ENCODE data around the gene PTPRCAP. TPM values are rescaled to one million over a fixed set of nuclear protein-coding genes. Genes with fewer than 3 reads are reported as not detected.

PTPRCAP gene
- total and polyA plus RNA-seq, 9 of the 15 experiments (the other 6 are each of a cell fraction or from before 2014, with no cell fraction given), result 0.22 to 2.0 (median 1.1) TPM; not detected in 4

DNA sequence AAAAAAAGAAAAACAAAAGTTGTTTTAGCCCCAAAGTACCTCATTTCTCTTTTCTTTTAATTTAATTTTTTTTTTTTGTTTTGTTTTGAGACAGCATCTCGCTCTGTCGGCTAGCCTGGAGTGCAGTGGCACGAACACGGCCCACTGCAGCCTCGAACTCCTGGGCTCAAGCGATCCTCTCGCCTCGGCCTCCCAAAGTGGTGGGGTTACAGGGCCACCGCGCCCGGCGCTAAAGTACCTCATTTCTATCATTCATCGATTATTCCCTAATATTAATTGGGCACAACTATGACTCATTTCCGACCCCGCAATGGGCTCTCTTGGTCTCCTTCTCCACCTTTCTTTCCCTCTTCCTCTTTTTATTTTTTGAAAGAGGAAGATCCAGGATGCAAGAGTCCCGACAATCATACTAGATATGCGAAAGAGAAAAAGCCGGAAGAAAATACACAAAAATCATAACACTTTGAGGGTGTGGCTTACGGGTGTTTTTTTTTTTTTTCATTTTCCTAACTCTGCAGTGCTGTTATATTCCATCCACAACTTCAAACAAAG lies 44.9 kb upstream of the PTPRCAP start:
- FAIRE-seq (no peak), ATAC-seq (peak; percentile 7), DNase-seq (ENCODE audit: extremely low read depth in 1 of 4, low spot score in 3 of 4) (no peak)
- peaks cover 31% of the 10 kb centered on the region for H3K79me2 ChIP-seq (ENCODE audit: control insufficient read depth, insufficient read depth, low read length)
- H4K20me1 ChIP-seq (replicated peaks; ENCODE audit: control insufficient read depth, insufficient read depth, low read length), result no peaks in the 10 kb centered on the region
- H3K9me3 ChIP-seq (replicated peaks; ENCODE audit: control insufficient read depth, insufficient read depth, low read depth, low read length), result no peaks in the 10 kb centered on the region
- 24% methylated on average over 19 of the region's 19 CpGs for WGBS (ENCODE audit: insufficient coverage, low coverage, missing lambda C conversion rate)
- no peaks in the 10 kb centered on the region for H3K9me1 ChIP-seq (ENCODE audit: control insufficient read depth, insufficient read depth, low read length)
- BruUV-seq (replicated peaks), result TSS peak; percentile 98
- peak overlapping the region; percentile 78 for H3K4me2 ChIP-seq (ENCODE audit: insufficient read depth, low read length)
- peaks cover 33 to 52% of the 10 kb centered on the region in 2 experiments for H3K4me1 ChIP-seq (replicated peaks in 1 of 2; ENCODE audit: control insufficient read depth in 2 of 2, insufficient read depth in 2 of 2, low read length in 2 of 2)
- H3K27ac ChIP-seq (ENCODE audit: extremely low read depth, low read depth, low read length), result peak overlapping the region; percentile 73
- intact Hi-C loops (cut with micrococcal nuclease), result loop anchor here (1.0 to 5.0 kb wide), 2 partner anchors 22 to 80 kb away; partner anchors contain the start of genes PPP1CA and TBC1D10C
- peak overlapping the region; percentile 49 for H3K4me3 ChIP-seq
- H3K36me3 ChIP-seq (ENCODE audit: control insufficient read depth, insufficient read depth, low read length), result peaks cover 3% of the 10 kb centered on the region; the same call in 1 of the 3 replicates
- H3K27me3 ChIP-seq (ENCODE audit: control insufficient read depth in 2 of 2, insufficient read depth in 2 of 2, low read length in 2 of 2), result no peaks in the 10 kb centered on the region
- in situ Hi-C loops (cut with MboI), result no loop called here
- peak overlapping the region; percentile 61 to 87 for H3K9ac ChIP-seq (ENCODE audit: insufficient read depth in 1 of 2, low read depth in 2 of 2, low read length in 2 of 2)
- ChIA-PET CTCF (ENCODE audit: low intra/inter-chr PET ratio) (interaction anchor here (0.7 kb wide), 1 partner anchor 446 kb away, joined by 3 read pairs; no protein-coding TSS in a partner anchor), POLR2A (interaction anchor here (0.7 to 1.0 kb wide), 7 partner anchors 10 to 148 kb away, joined by 3 to 5 read pairs (median 3); partner anchors contain the start of gene PPP1CA)
- peak overlapping the region; percentile 90 for H2AFZ ChIP-seq (ENCODE audit: low read depth, low read length)
- peak; percentile 57; the same call in 1 of the 2 replicates for TF ChIP-seq FOSL1 (tag; conservative IDR thresholded peaks at IDR 0.05)
- TF ChIP-seq, protein P1, sequence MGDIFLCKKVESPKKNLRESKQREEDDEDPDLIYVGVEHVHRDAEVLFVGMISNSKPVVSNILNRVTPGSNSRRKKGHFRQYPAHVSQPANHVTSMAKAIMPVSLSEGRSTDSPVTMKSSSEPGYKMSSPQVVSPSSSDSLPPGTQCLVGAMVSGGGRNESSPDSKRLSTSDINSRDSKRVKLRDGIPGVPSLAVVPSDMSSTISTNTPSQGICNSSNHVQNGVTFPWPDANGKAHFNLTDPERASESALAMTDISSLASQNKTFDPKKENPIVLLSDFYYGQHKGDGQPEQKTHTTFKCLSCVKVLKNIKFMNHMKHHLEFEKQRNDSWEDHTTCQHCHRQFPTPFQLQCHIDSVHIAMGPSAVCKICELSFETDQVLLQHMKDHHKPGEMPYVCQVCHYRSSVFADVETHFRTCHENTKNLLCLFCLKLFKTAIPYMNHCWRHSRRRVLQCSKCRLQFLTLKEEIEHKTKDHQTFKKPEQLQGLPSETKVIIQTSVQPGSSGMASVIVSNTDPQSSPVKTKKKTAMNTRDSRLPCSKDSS (IDR thresholded peaks at IDR 0.05; ENCODE audit: low read depth, partially characterized antibody), result no peak
- TF ChIP-seq HDAC1 (IDR thresholded peaks at IDR 0.05), result 0 out of 4 replicates have a peak, but pooled peaks of 1 of the 2 experiments have one; percentile 6
- TF ChIP-seq DACH1 (IDR thresholded peaks at IDR 0.05; ENCODE audit: partially characterized antibody), result peak; percentile 59
- no peak for TF ChIP-seq PURB (CRISPR knock-in tag; IDR thresholded peaks at IDR 0.05; ENCODE audit: low read depth)
- 0 out of 2 replicates have a peak, but pooled peaks have one; percentile 19 for TF ChIP-seq SMARCE1 (IDR thresholded peaks at IDR 0.05)
- no peak for TF ChIP-seq TAF7 (tag; IDR thresholded peaks at IDR 0.05)
- 0 out of 4 replicates have a peak, but pooled peaks of 1 of the 2 experiments have one; percentile 39 for TF ChIP-seq ARNT (IDR thresholded peaks at IDR 0.05)
- TF ChIP-seq SMAD4 (CRISPR knock-in tag; conservative IDR thresholded peaks at IDR 0.05), result no peak
- TF ChIP-seq SPI1 (IDR thresholded peaks at IDR 0.05; ENCODE audit: borderline replicate concordance, low read depth, low read length), result peak; percentile 88; the same call in 1 of the 2 replicates
- peak; percentile 57 for TF ChIP-seq ATF3 (IDR thresholded peaks at IDR 0.05)
- TF ChIP-seq ATF3 (CRISPR knock-in tag; conservative IDR thresholded peaks at IDR 0.05), result no peak
- no peak for TF ChIP-seq NFRKB (IDR thresholded peaks at IDR 0.05; ENCODE audit: low read depth)
- no peak for TF ChIP-seq CREBBP (IDR thresholded peaks at IDR 0.05; ENCODE audit: low read depth, low read length)
- no peak for TF ChIP-seq HDAC6 (IDR thresholded peaks at IDR 0.05; ENCODE audit: low read depth, low read length)
- TF ChIP-seq, protein P2, sequence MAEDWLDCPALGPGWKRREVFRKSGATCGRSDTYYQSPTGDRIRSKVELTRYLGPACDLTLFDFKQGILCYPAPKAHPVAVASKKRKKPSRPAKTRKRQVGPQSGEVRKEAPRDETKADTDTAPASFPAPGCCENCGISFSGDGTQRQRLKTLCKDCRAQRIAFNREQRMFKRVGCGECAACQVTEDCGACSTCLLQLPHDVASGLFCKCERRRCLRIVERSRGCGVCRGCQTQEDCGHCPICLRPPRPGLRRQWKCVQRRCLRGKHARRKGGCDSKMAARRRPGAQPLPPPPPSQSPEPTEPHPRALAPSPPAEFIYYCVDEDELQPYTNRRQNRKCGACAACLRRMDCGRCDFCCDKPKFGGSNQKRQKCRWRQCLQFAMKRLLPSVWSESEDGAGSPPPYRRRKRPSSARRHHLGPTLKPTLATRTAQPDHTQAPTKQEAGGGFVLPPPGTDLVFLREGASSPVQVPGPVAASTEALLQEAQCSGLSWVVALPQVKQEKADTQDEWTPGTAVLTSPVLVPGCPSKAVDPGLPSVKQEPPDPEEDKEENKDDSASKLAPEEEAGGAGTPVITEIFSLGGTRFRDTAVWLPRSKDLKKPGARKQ (CRISPR knock-in tag; IDR thresholded peaks at IDR 0.05), result 0 out of 2 replicates have a peak, but pooled peaks have one; percentile 37
- peak; percentile 27; the same call in 1 of the 2 replicates for TF ChIP-seq DPF2 (IDR thresholded peaks at IDR 0.05)
- no peak for TF ChIP-seq THRA (IDR thresholded peaks at IDR 0.05)
